Upper lobe of right lung (tissue), 1 donor: ENCODE data around the gene NEGR1. TPM values are rescaled to one million over a fixed set of nuclear protein-coding genes. Genes with fewer than 3 reads are reported as not detected.

Experiments
- ATAC-seq: fragments of 200-7000 bp; cut with Tn5 transposase; one replicate; pipeline ENCODE4 v1.9.1; 2020; ENCODE audit warnings: mild to moderate bottlenecking, moderate library complexity
- DNase-seq: peaks from one replicate; pipeline ENCODE4 v3.0.0-alpha.2; 2020
- H3K27ac ChIP-seq: fragments of 200-600 bp; one replicate; pipeline ENCODE4 v1.8.0; 2022
- H3K27me3 ChIP-seq: fragments of 200-600 bp; one replicate; pipeline ENCODE4 v1.8.0; 2022; ENCODE audit warnings: mild to moderate bottlenecking
- H3K36me3 ChIP-seq: fragments of 200-600 bp; one replicate; pipeline ENCODE4 v1.8.0; 2022
- H3K4me1 ChIP-seq: fragments of 200-600 bp; one replicate; pipeline ENCODE4 v1.8.0; 2022
- H3K4me3 ChIP-seq: fragments of 200-600 bp; one replicate; pipeline ENCODE4 v1.8.0; 2022; ENCODE audit warnings: mild to moderate bottlenecking
- H3K9me3 ChIP-seq: fragments of 200-600 bp; one replicate; pipeline ENCODE4 v1.8.0; 2022
- intact Hi-C: fragments of 100-400 bp; cut with DNase I; formaldehyde crosslinking; loops from one replicate; pipeline ENCODE4 v1.11.0; 2022
- total RNA-seq: library from RNA; stranded (reverse); fragmentation: NEBNext Ultra II Directional; extraction: Animal tissue kit (Norgen Biotek cat#: 25700); gene quantifications from one replicate; pipeline ENCODE4 v1.2.1, GENCODE V29; 2021
- TF ChIP-seq, protein P1 (sequence below): fragments of 200-600 bp; IDR thresholded peaks from one replicate; pipeline ENCODE4 v1.8.0; 2022; ENCODE audit warnings: antibody characterized with exemption
- donor health status: DM: no; HTN: yes; CAD: no; lungs with severe emphysema.

Gene NEGR1
- total RNA-seq, 1 donor from 2014 or later, result 21.4 TPM

DNA sequence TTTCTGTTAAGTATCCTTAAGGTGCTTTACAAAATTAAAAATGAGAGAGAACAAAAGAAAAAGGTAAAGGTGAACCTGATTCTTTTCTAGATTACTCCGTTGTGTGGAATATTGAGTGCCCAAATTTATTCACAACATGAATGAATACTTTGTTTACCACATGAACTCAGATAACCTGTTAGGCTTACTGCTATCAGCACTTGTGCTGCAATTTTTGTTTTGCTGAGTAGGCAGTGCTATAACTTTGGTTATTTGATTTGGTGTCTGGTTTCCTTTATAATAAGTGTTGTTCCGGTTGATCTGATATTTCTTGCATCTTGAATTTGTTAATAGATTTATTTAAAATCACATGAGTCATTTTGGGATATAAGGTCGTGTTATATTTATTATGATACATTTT lies 195.9 kb downstream of the NEGR1 start:
- Histone ChIP-seq H3K27me3 (no peaks in the 10 kb centered on the region), H3K4me3 (no peak overlapping the region), H3K27ac (no peak overlapping the region), H3K9me3 (no peaks in the 10 kb centered on the region), H3K36me3 (no peaks in the 10 kb centered on the region), H3K4me1 (no peaks in the 10 kb centered on the region)
- TF ChIP-seq, protein P1, sequence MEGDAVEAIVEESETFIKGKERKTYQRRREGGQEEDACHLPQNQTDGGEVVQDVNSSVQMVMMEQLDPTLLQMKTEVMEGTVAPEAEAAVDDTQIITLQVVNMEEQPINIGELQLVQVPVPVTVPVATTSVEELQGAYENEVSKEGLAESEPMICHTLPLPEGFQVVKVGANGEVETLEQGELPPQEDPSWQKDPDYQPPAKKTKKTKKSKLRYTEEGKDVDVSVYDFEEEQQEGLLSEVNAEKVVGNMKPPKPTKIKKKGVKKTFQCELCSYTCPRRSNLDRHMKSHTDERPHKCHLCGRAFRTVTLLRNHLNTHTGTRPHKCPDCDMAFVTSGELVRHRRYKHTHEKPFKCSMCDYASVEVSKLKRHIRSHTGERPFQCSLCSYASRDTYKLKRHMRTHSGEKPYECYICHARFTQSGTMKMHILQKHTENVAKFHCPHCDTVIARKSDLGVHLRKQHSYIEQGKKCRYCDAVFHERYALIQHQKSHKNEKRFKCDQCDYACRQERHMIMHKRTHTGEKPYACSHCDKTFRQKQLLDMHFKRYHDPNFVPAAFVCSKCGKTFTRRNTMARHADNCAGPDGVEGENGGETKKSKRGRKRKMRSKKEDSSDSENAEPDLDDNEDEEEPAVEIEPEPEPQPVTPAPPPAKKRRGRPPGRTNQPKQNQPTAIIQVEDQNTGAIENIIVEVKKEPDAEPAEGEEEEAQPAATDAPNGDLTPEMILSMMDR, result no peak
- ATAC-seq (no peak), DNase-seq (no peak)
- intact Hi-C loops, result no loop called here

DNA sequence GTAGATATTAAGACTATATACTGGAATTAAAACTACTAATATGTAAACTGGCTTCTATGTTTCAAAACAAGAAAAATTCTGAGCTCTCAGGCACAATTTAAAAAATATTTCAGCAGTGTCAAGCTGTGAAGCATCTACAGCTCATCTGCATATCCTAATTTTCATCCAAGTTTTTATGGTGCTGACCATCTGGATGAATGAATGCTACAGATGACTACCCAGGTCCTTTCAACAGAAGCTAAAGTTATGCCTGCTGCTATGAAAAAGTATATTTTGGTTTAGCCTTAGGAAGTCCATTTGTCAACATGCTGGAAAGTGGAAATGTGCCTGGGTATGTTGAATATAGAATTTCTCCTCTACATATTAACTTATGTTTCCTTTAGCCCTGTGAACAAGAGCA lies 206.9 kb downstream of the NEGR1 start:
- TF ChIP-seq, protein P1, result no peak
- Histone ChIP-seq H3K27ac (no peak overlapping the region), H3K27me3 (no peaks in the 10 kb centered on the region), H3K36me3 (no peaks in the 10 kb centered on the region), H3K9me3 (no peaks in the 10 kb centered on the region), H3K4me1 (no peaks in the 10 kb centered on the region), H3K4me3 (no peak overlapping the region)
- intact Hi-C loops, result no loop called here
- ATAC-seq (no peak), DNase-seq (no peak)

DNA sequence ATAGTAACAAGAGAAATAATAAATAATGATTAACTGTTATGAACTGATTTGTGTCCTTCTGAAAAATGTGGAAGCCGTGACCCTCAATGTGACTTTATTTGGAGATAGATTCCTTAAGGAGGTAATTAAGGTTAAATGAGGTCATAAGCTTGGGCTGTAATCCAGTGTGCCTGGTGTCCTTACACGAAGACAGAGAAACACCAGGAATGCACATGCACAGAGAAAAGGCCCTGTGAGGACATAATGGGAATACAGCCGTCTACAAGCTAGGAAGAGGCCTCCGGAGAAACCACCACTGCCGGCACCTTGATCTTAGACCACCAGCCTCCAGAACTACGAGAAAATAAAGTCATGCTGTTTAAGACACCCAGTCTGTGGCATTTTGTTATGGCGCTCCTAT lies 215.9 kb downstream of the NEGR1 start:
- no peak for ATAC-seq
- H3K27ac ChIP-seq, result no peak overlapping the region

DNA sequence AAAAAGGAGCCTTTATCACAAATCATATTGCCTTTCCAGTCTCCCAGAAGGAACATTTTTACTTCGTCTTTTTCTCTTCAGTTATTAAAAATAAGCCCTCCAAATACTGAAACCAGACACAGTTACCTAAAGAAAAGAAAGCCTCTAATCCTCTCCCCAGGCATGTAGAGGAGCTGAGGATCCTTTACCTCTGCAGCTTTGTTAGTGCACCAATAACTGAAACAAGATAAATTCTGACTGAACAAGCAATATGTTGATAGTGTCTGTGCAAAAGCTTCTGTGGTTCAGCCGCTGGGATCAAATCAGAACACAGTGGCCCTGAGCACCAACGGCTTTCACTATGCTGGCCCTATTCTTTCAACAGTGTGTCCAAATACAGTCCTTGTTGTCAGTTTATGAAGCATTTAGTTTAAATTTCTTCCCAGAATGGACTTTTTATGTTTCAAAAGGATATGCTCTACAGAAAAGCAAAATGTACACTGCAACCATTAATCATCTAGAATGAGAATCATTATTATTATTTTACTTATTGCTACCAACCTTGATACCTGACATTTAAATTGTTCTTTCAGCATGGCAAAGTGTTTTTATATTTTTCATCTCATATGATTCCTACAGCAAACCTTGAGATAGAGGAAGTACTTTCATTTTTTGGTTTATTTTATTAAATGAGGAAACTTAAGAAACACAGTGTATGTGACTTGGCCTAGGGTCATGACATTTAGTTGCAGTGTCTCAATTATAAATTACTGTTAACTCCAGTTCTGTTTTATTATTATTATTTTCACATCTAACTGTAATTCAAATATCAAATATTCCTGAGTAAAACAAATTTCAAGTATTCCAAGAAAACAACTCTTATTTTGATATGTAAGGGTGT lies 217.9 kb downstream of the NEGR1 start:
- H3K9me3 ChIP-seq, result no peaks in the 10 kb centered on the region
- DNase-seq (no peak), ATAC-seq (no peak)
- intact Hi-C loops, result no loop called here
- H3K4me3 ChIP-seq, result no peak overlapping the region
- no peaks in the 10 kb centered on the region for H3K36me3 ChIP-seq
- TF ChIP-seq, protein P1, result no peak
- no peaks in the 10 kb centered on the region for H3K4me1 ChIP-seq
- no peak overlapping the region for H3K27ac ChIP-seq
- H3K27me3 ChIP-seq, result no peaks in the 10 kb centered on the region

More for the DNA sequence above, 215.9 kb downstream of the NEGR1 start:
- Histone ChIP-seq H3K4me3 (no peak overlapping the region), H3K4me1 (no peaks in the 10 kb centered on the region), H3K27me3 (no peaks in the 10 kb centered on the region), H3K36me3 (no peaks in the 10 kb centered on the region), H3K9me3 (no peaks in the 10 kb centered on the region)
- TF ChIP-seq, protein P1, result no peak
- intact Hi-C loops, result no loop called here
- DNase-seq, result no peak

DNA sequence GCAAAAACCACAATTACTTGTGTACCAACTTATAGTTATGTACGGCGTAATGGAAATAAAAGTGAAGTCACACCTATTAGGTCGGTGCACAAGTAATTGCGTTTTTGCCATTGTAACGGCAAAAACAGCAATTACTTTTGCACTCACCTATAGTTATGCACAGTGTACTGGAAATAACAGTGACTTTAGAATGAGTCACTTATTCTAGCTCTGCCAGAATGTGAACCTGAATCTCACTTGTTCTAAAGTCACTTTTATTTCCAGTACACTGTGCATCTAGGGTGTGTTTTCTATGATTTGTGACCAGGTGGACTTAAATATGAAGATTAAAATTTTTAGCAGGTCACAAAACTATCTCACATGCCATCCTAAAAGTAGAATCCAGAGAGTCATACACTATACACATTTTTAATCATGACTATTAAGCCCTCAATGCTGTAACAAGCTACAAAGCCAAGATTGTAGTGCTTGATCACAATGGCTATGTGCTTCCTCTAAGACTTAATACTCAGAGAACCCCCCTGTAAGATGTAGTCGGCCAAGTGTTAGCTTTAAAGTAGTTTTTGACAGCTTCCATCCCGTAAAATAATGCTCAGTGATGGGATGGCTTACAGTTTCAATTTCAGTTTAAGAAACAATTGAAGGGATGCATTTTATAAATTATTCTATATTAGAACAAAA lies 218.8 kb downstream of the NEGR1 start:
- Histone ChIP-seq H3K27ac (no peak overlapping the region), H3K36me3 (no peaks in the 10 kb centered on the region), H3K4me1 (no peaks in the 10 kb centered on the region), H3K27me3 (no peaks in the 10 kb centered on the region), H3K4me3 (no peak overlapping the region), H3K9me3 (no peaks in the 10 kb centered on the region)
- TF ChIP-seq, protein P1, result no peak
- intact Hi-C loops, result no loop called here
- DNase-seq (no peak), ATAC-seq (no peak)
